Measurements from ENCODE around the gene HHATL.

DNA sequence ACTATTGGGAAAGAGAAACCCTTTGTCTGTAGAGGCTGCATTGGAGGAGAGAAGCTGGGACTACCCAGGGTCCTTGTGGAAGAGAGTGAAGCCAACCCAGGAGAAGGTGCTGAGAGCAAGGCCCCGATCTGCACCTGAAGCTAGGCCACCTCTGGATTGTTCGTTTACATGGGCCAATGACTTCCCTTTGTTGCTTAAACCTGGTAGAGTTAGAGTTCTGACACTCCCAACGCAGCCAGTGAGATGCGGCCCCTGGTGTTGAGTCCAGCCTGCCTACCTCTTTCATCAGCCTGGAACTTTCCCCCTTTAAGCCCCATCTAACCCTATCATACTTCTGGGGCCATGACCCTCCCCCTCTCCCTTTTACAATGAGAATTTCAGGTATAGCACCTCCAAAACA lies 39.7 kb upstream of the HHATL start:
- TF ChIP-seq GATA3 (IDR thresholded peaks at IDR 0.05; ENCODE audit: low read depth, low read length): no peak
- no peak for TF ChIP-seq GATA2 (IDR thresholded peaks at IDR 0.05; ENCODE audit: low read depth, low read length)

Data from SH-SY5Y (cell line).